K562 (cell line): ENCODE data around the gene GTPBP2. TPM values are rescaled to one million over a fixed set of nuclear protein-coding genes. Genes with fewer than 3 reads are reported as not detected.

Experiments
- ARNT ChIP-seq, 2 experiments: fragments of 450-650 bp; IDR thresholded peaks; 2 replicates each; pipeline ENCODE4 v1.6.1; 2016; ENCODE audit warnings: mild to moderate bottlenecking in 1 of 2
- BDP1 ChIP-seq: IDR thresholded peaks from 3 replicates; pipeline ENCODE4 v1.6.1; 2011; ENCODE audit not compliant: insufficient read length, insufficient read depth
- BMI1 ChIP-seq: fragments of 150-350 bp; IDR thresholded peaks from 2 replicates; pipeline ENCODE4 v1.6.1; 2014; ENCODE audit warnings: low read length
- NCOA4 ChIP-seq: fragments of 450-650 bp; IDR thresholded peaks from 2 replicates; pipeline ENCODE4 v1.6.1; 2018; ENCODE audit warnings: mild to moderate bottlenecking; ENCODE audit not compliant: partially characterized antibody
- NFATC3 ChIP-seq: fragments of 450-650 bp; IDR thresholded peaks from 2 replicates; pipeline ENCODE4 v1.6.1; 2017; ENCODE audit warnings: mild to moderate bottlenecking
- PCBP2 ChIP-seq: fragments of 200-400 bp; formaldehyde crosslinking; IDR thresholded peaks from 2 replicates; pipeline ENCODE4 v1.6.1; 2018; ENCODE audit warnings: low read length, low read depth, mild to moderate bottlenecking, moderate library complexity; ENCODE audit not compliant: poor library complexity, severe bottlenecking
- POLR2A ChIP-seq: fragments of 450-650 bp; conservative IDR thresholded peaks from 2 replicates; pipeline ENCODE4 v1.6.1; 2016
- PRPF4 ChIP-seq: fragments of 200-400 bp; formaldehyde crosslinking; IDR thresholded peaks from one replicate; pipeline ENCODE4 v1.6.1; 2017; ENCODE audit warnings: low read length, low read depth, mild to moderate bottlenecking; ENCODE audit not compliant: insufficient read depth, poor library complexity, severe bottlenecking
- RAD51 ChIP-seq: fragments of 450-650 bp; IDR thresholded peaks from 2 replicates; pipeline ENCODE4 v1.7.1; 2016; ENCODE audit warnings: low read depth, mild to moderate bottlenecking, borderline replicate concordance
- RBM17 ChIP-seq: fragments of 200-400 bp; formaldehyde crosslinking; IDR thresholded peaks from 2 replicates; pipeline ENCODE4 v1.6.1; 2017; ENCODE audit warnings: low read depth, mild to moderate bottlenecking, low read length, borderline replicate concordance
- RBM22 ChIP-seq: fragments of 200-400 bp; formaldehyde crosslinking; IDR thresholded peaks from 2 replicates; pipeline ENCODE4 v1.6.1; 2018; ENCODE audit warnings: low read length, low read depth; ENCODE audit not compliant: poor library complexity, severe bottlenecking
- SUPT5H ChIP-seq: fragments of 450-650 bp; IDR thresholded peaks from 2 replicates; pipeline ENCODE4 v1.6.1; 2016
- WHSC1 ChIP-seq: IDR thresholded peaks from one replicate; pipeline ENCODE4 v1.6.1; 2012; ENCODE audit warnings: low read length, control low read depth, inconsistent platforms
- ZNF274 ChIP-seq: IDR thresholded peaks from 2 replicates; pipeline ENCODE4 v1.6.1; 2011; ENCODE audit warnings: low read depth, mild to moderate bottlenecking, low read length, moderate library complexity, borderline replicate concordance
- ZNF347 ChIP-seq: fragments of 450-650 bp; formaldehyde crosslinking; IDR thresholded peaks from 2 replicates; pipeline ENCODE4 v1.4.0; 2020; ENCODE audit warnings: low read depth, mild to moderate bottlenecking, moderate library complexity
- ZNF507 ChIP-seq: conservative IDR thresholded peaks from 2 replicates; pipeline ENCODE4 v1.6.1; 2017; ENCODE audit warnings: missing genetic modification characterization, missing compliant biosample characterization
- ZNF561 ChIP-seq: fragments of 450-650 bp; formaldehyde crosslinking; conservative IDR thresholded peaks from 2 replicates; pipeline ENCODE4 v1.4.0; 2020; ENCODE audit warnings: mild to moderate bottlenecking, moderate library complexity
- polyA plus RNA-seq, 8 experiments: library from polyadenylated mRNA; depleted of rRNA in 4 of 8; stranded (reverse) in 5 of 8; unstranded in 3 of 8; fragments of >200 nt; fragmentation: Nextera tagmentation in 2 of 8; fragmentation: Illumina TruSeq in 1 of 8; extraction: Ambion mirVana in 2 of 8; extraction: Trizol in 1 of 8; gene quantifications; 2 replicates each; pipeline versions ENCODE4 v1.2.1 to v1.2.3, GENCODE V29; 2011 to 2014; ENCODE audit warnings: inconsistent platforms in 1 of 8, missing spikeins in 1 of 8
- total RNA-seq, 7 experiments: library from RNA; depleted of rRNA in 6 of 7; stranded (reverse); fragments of >200 nt in 6 of 7; fragmentation: Illumina TruSeq in 2 of 7; extraction: Trizol in 2 of 7; gene quantifications; 2 replicates each; pipeline versions ENCODE4 v1.2.1 to v1.2.3, GENCODE V29; 2011 to 2021; ENCODE audit warnings: low replicate concordance in 1 of 7
- TF ChIP-seq, protein P1 (sequence below): IDR thresholded peaks from 3 replicates; pipeline ENCODE4 v1.6.1; 2011; ENCODE audit warnings: borderline replicate concordance, mild to moderate bottlenecking, moderate library complexity; ENCODE audit not compliant: insufficient read length; ENCODE audit errors: extremely low read depth
- TF ChIP-seq, protein P2 (sequence below): sonication (generic); formaldehyde crosslinking; IDR thresholded peaks from 2 replicates; pipeline ENCODE4 v1.8.0; 2022; ENCODE audit warnings: missing genetic modification reagents, mild to moderate bottlenecking, borderline replicate concordance
- TF ChIP-seq, protein P3 (sequence below): fragments of 200-800 bp; sonication (Bioruptor generic); IDR thresholded peaks from 2 replicates; pipeline ENCODE4 v1.6.1; 2017; ENCODE audit warnings: missing genetic modification characterization, missing compliant biosample characterization
- TF ChIP-seq, protein P4 (sequence below), 2 experiments: fragments of 450-650 bp in 1 of 2; sonication (generic) in 1 of 2; formaldehyde crosslinking in 1 of 2; IDR thresholded peaks in 1 of 2; conservative IDR thresholded peaks in 1 of 2; 2 replicates each; pipeline versions ENCODE4 v1.6.1 to v1.8.1; 2016 to 2023; ENCODE audit warnings: mild to moderate bottlenecking in 2 of 2, moderate library complexity in 2 of 2, inconsistent platforms in 1 of 2, missing genetic modification reagents in 1 of 2

The GTPBP2 gene
- total and polyA plus RNA-seq, 9 of the 15 experiments (the other 6 are each of a cell fraction or from before 2014, with no cell fraction given): 48.4 to 196 (median 111) TPM

DNA sequence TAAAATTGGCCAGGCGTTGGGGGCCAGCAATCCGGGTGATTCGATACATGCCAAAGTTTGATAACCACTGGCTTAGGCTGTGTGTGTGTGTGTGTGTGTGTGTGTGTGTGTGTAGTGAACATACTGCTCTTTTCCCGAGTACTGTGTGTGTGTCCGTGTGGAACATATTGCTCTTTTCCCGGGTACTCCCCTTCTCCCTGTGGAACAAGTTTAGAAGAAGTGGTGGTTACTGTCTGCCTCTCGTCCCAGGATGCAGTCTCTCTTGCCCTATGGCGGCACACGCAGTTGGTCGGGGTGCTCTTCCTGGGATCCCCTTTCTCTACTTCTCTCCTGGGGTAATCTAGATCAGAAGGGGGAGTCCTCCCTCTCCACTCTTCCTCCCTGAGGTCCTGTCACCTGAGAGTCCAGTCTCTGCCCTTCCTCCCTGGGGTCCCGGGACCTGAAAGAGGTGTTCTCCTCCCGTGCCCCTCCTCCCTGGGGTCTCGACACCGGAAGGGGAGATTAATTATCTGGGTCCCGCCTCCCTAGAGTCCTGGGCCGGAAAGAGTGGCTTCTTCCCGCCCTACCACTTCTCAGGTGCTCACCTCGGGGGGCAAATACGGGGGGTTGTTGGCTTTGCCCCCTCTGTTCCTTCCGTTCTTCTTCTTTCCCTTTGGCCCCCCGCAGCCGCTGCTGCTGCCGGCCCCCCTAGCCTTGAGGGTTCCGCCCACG is 516 bp downstream of the GTPBP2 start (continued):
- TF ChIP-seq, protein P1, sequence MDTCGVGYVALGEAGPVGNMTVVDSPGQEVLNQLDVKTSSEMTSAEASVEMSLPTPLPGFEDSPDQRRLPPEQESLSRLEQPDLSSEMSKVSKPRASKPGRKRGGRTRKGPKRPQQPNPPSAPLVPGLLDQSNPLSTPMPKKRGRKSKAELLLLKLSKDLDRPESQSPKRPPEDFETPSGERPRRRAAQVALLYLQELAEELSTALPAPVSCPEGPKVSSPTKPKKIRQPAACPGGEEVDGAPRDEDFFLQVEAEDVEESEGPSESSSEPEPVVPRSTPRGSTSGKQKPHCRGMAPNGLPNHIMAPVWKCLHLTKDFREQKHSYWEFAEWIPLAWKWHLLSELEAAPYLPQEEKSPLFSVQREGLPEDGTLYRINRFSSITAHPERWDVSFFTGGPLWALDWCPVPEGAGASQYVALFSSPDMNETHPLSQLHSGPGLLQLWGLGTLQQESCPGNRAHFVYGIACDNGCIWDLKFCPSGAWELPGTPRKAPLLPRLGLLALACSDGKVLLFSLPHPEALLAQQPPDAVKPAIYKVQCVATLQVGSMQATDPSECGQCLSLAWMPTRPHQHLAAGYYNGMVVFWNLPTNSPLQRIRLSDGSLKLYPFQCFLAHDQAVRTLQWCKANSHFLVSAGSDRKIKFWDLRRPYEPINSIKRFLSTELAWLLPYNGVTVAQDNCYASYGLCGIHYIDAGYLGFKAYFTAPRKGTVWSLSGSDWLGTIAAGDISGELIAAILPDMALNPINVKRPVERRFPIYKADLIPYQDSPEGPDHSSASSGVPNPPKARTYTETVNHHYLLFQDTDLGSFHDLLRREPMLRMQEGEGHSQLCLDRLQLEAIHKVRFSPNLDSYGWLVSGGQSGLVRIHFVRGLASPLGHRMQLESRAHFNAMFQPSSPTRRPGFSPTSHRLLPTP: no peak
- TF ChIP-seq POLR2A (peak; percentile 84), NFATC3 (peak; percentile 40; the same call in 1 of the 2 replicates), RAD51 (0 out of 2 replicates have a peak, but pooled peaks have one; percentile 32), PCBP2 (no peak), NCOA4 (no peak), ZNF274 (no peak), PRPF4 (no peak), BMI1 (no peak), ZNF347 (no peak), RBM17 (no peak), ARNT (IDR thresholded peaks at IDR 0.05) (peak in 1 of 2 experiments; percentile 57; a peak in 3 of 4 replicates), RBM22 (peak; percentile 0), SUPT5H (peak; percentile 90), BDP1 (no peak), WHSC1 (no peak), ZNF507 (no peak), ZNF561 (CRISPR knock-in tag) (peak; percentile 19; the same call in 1 of the 2 replicates)
- TF ChIP-seq, protein P2, sequence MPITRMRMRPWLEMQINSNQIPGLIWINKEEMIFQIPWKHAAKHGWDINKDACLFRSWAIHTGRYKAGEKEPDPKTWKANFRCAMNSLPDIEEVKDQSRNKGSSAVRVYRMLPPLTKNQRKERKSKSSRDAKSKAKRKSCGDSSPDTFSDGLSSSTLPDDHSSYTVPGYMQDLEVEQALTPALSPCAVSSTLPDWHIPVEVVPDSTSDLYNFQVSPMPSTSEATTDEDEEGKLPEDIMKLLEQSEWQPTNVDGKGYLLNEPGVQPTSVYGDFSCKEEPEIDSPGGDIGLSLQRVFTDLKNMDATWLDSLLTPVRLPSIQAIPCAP: no peak
- TF ChIP-seq, protein P3, sequence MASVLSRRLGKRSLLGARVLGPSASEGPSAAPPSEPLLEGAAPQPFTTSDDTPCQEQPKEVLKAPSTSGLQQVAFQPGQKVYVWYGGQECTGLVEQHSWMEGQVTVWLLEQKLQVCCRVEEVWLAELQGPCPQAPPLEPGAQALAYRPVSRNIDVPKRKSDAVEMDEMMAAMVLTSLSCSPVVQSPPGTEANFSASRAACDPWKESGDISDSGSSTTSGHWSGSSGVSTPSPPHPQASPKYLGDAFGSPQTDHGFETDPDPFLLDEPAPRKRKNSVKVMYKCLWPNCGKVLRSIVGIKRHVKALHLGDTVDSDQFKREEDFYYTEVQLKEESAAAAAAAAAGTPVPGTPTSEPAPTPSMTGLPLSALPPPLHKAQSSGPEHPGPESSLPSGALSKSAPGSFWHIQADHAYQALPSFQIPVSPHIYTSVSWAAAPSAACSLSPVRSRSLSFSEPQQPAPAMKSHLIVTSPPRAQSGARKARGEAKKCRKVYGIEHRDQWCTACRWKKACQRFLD: no peak
- TF ChIP-seq, protein P4, sequence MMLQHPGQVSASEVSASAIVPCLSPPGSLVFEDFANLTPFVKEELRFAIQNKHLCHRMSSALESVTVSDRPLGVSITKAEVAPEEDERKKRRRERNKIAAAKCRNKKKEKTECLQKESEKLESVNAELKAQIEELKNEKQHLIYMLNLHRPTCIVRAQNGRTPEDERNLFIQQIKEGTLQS (IDR thresholded peaks at IDR 0.05): no peak
- TF ChIP-seq, protein P4 (CRISPR knock-in tag; conservative IDR thresholded peaks at IDR 0.05): no peak
